DND-41 (cell line): Measurements from ENCODE around the gene MATN3.

Experiments
- ATAC-seq: fragments of 200-7000 bp; cut with Tn5 transposase; 3 replicates; pipeline ENCODE4 v1.9.1; 2021; ENCODE audit warnings: low read depth; ENCODE audit not compliant: insufficient read depth
- DNase-seq: peaks from one replicate; pipeline ENCODE4 v3.0.0-alpha.2; 2020
- H2AFZ ChIP-seq: 2 replicates; pipeline ENCODE4 v1.6.0; 2012; ENCODE audit warnings: low read depth, low read length
- H3K27ac ChIP-seq: 2 replicates; pipeline ENCODE4 v1.5.1; 2012; ENCODE audit warnings: low read length, inconsistent platforms
- H3K27me3 ChIP-seq: fragments of 200-600 bp; sonication (generic); 2 replicates; pipeline ENCODE4 v1.6.0; 2012; ENCODE audit warnings: low read length, mild to moderate bottlenecking, inconsistent platforms; ENCODE audit not compliant: insufficient read depth, poor library complexity
- H3K36me3 ChIP-seq: 2 replicates; pipeline ENCODE4 v1.5.1; 2012; ENCODE audit warnings: low read length, inconsistent platforms; ENCODE audit not compliant: insufficient read depth
- H3K4me1 ChIP-seq: 2 replicates; pipeline ENCODE4 v1.5.1; 2012; ENCODE audit warnings: mild to moderate bottlenecking, low read length; ENCODE audit not compliant: insufficient read depth
- H3K4me2 ChIP-seq: 2 replicates; pipeline ENCODE4 v1.6.0; 2012; ENCODE audit warnings: mild to moderate bottlenecking, moderate library complexity, low read length, inconsistent platforms; ENCODE audit not compliant: insufficient read depth
- H3K4me3 ChIP-seq, 2 experiments: fragments of 200-600 bp in 1 of 2; shearing (Covaris generic) in 1 of 2; 2 replicates each; pipeline ENCODE4 v1.5.1; 2012 to 2016; ENCODE audit warnings: inconsistent platforms in 2 of 2, low read length in 2 of 2, mild to moderate bottlenecking in 2 of 2, low read depth in 1 of 2, moderate library complexity in 1 of 2
- H3K79me2 ChIP-seq: 2 replicates; pipeline ENCODE4 v1.6.0; 2012; ENCODE audit warnings: low read length, inconsistent platforms; ENCODE audit not compliant: insufficient read depth
- H3K9ac ChIP-seq: 2 replicates; pipeline ENCODE4 v1.6.0; 2012; ENCODE audit warnings: low read depth, mild to moderate bottlenecking, inconsistent platforms, low read length, moderate library complexity
- H3K9me3 ChIP-seq: 2 replicates; pipeline ENCODE4 v1.5.1; 2012; ENCODE audit warnings: low read length, moderate library complexity, mild to moderate bottlenecking, inconsistent platforms; ENCODE audit not compliant: insufficient read depth, severe bottlenecking
- H4K20me1 ChIP-seq: 2 replicates; pipeline ENCODE4 v1.6.0; 2012; ENCODE audit warnings: low read length; ENCODE audit not compliant: insufficient read depth
- CTCF ChIP-seq: IDR thresholded peaks from 2 replicates; pipeline ENCODE4 v1.5.1; 2012; ENCODE audit warnings: borderline replicate concordance, low read length, moderate library complexity, mild to moderate bottlenecking; ENCODE audit not compliant: poor library complexity, severe bottlenecking; ENCODE audit errors: extremely low read depth
- EZH2 ChIP-seq: IDR thresholded peaks from 3 replicates; pipeline ENCODE4 v1.6.1; 2012; ENCODE audit warnings: borderline replicate concordance, low read depth, mild to moderate bottlenecking, moderate library complexity, low read length, inconsistent platforms; ENCODE audit not compliant: severe bottlenecking

The MATN3 gene

DNA sequence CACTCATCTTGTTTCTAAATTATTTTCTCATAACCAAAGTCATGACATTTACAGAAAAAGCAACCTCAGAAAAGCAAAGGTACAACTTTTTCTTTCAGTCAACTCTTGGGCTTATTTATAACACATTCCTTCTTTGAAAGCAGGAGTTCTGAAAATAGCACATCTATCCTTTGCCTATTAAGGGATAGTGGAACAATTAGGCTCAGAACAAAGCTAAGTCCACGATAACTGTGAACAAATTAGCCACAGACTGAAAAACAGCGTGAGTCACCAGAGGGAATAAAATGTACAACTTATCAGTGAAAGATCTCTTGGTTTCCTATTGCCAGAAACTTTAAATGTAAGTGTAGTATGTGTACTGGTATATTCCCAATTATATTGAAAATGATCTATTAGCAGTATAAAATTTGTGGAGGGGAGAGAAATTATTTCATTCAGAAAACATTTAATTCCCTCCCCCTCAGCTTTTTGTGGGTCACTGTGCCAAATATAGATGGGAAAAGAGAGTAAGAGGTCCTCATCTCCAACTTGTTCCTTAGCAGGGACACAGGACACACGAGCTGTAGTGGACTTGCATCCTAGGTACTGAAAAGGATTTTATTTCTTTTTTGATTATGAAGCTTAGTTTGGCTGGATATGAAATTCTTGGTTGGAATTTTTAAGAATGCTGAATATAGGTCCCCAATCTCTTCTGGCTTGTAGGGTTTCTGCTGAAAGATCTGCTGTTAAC lies 15.4 kb upstream of the MATN3 start:
- Histone ChIP-seq H3K4me1 (no peaks in the 10 kb centered on the region), H3K4me2 (no peak overlapping the region), H3K79me2 (no peaks in the 10 kb centered on the region), H3K9ac (no peak overlapping the region), H3K9me3 (no peaks in the 10 kb centered on the region), H4K20me1 (no peaks in the 10 kb centered on the region), H3K27me3 (no peaks in the 10 kb centered on the region), H3K4me3 (no peak overlapping the region), H2AFZ (no peak overlapping the region), H3K27ac (no peak overlapping the region), H3K36me3 (peaks cover 45% of the 10 kb centered on the region)
- TF ChIP-seq CTCF (no peak), EZH2 (no peak)
- ATAC-seq (no peak), DNase-seq (no peak)

DNA sequence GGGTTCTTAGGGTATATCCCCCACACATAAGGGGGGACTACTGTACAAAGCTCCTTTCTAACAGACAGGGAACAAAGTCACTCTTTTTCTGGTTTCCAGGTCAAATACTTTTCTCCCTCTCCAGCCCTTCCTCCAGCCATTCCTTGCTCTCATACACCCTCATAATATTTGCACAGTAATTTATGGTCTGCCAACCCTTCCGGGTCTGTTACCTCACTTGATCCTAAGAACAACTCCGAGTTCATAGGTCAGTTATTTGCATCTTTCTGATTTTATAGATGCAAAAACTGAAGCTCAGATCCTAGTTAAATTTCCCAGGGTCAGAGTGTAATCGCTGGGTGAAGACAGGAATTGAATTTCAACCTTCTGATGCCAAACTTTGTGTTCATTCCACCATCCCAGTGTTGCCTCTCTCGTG lies 14.8 kb upstream of the MATN3 start:
- Histone ChIP-seq H3K4me2 (no peak overlapping the region), H2AFZ (no peak overlapping the region), H3K9me3 (peaks cover under 1% of the 10 kb centered on the region), H3K27ac (no peak overlapping the region), H3K79me2 (no peaks in the 10 kb centered on the region), H3K36me3 (peaks cover 38% of the 10 kb centered on the region), H4K20me1 (no peaks in the 10 kb centered on the region), H3K4me3 (no peak overlapping the region), H3K4me1 (no peaks in the 10 kb centered on the region), H3K27me3 (no peaks in the 10 kb centered on the region), H3K9ac (no peak overlapping the region)
- DNase-seq (no peak), ATAC-seq (no peak)
- no peak for TF ChIP-seq CTCF
- TF ChIP-seq EZH2 = no peak

GRCh38 chr2:20025065-20025786 lies 12.8 kb upstream of the MATN3 start:
- Histone ChIP-seq H4K20me1 (no peaks in the 10 kb centered on the region), H3K27me3 (no peaks in the 10 kb centered on the region), H3K79me2 (no peaks in the 10 kb centered on the region), H3K4me3 (no peak overlapping the region), H3K9ac (no peak overlapping the region), H3K9me3 (peaks cover 6% of the 10 kb centered on the region), H3K4me1 (no peaks in the 10 kb centered on the region), H2AFZ (no peak overlapping the region), H3K27ac (no peak overlapping the region), H3K4me2 (no peak overlapping the region), H3K36me3 (peaks cover 19% of the 10 kb centered on the region)
- no peak for ATAC-seq
- DNase-seq = no peak
- TF ChIP-seq EZH2 = no peak
- TF ChIP-seq CTCF = no peak
